Stimulated activated CD4-positive, alpha-beta T cell treated with anti-CD3 and anti-CD28 coated beads, Interleukin-1b, Interleukin-23, amount 100 ng/mL, for 48 hours (primary cell): Measurements from ENCODE around the gene SLC35A2.
"Not testable (repeated sequence)": the region's sequence is repeated elsewhere in the genome, so short reads cannot be mapped to it uniquely, and the experiment has no call there.

Experiments used
- DNase-seq: peaks from one replicate; pipeline ENCODE4 v3.0.0-alpha.2; 2020

SLC35A2 gene

DNA sequence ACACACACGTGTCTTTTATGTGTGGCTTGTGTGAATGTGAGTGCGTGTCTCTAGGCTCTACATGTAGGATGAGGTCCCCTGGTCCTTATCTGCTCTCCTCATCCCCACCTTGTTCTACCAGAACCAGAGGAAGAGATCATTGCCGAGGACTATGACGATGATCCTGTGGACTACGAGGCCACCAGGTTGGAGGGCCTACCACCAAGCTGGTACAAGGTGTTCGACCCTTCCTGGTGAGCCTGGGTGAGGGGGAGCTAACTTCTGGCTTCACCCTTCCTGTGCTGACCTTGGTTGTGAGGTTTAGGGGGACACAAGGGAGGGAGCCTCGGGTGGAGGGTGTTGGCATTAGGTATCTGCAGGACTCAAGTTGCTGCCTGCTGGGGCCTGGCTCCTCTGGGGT lies 10.4 kb downstream of the SLC35A2 start:
- DNase-seq = no peak

- no peak for DNase-seq
These were observed 12.4 kb downstream of the SLC35A2 start for GRCh38 chrX:48899078-48899410.

GRCh38 chrX:48897625-48898306 lies 13.7 kb downstream of the SLC35A2 start, which contains the start of the genes PQBP1 and TIMM17B:
Gene PQBP1 (plus strand): TSS chrX:48897930. CDS start chrX:48898510, 580 bp downstream.
Gene TIMM17B (minus strand): TSS chrX:48897768. CDS start chrX:48897749, 19 bp downstream.
- peak; percentile 88 for DNase-seq

- DNase-seq = peak; percentile 66
These were observed 14.3 kb downstream of the SLC35A2 start for GRCh38 chrX:48897157-48897624.

DNA sequence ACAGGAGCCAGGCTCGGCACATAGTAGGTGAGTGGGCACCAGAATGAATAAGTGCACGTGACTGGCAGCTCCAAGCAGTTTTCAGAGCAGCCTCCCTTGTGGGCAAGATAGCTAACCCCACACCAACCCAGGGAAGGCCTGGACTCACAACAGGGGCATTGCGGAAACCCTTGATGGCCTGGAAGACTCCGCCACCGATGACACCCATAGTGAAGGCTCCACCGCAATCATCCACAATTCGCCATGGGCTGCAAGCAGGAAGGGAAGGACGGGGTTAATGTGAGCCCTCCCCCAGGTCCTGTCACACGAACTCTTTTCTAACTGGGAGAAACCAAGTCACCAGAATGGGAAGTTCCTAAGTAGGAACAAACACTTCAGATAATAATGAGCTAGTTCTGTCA lies 14.8 kb downstream of the SLC35A2 start:
- DNase-seq = no peak

- DNase-seq = no peak
These were observed 16.6 kb downstream of the SLC35A2 start for GRCh38 chrX:48894891-48895290.

- no peak for DNase-seq
These were observed 17.7 kb downstream of the SLC35A2 start for GRCh38 chrX:48893556-48894348.

- no peak for DNase-seq
These were observed 18.6 kb downstream of the SLC35A2 start for GRCh38 chrX:48892896-48893295.

DNA sequence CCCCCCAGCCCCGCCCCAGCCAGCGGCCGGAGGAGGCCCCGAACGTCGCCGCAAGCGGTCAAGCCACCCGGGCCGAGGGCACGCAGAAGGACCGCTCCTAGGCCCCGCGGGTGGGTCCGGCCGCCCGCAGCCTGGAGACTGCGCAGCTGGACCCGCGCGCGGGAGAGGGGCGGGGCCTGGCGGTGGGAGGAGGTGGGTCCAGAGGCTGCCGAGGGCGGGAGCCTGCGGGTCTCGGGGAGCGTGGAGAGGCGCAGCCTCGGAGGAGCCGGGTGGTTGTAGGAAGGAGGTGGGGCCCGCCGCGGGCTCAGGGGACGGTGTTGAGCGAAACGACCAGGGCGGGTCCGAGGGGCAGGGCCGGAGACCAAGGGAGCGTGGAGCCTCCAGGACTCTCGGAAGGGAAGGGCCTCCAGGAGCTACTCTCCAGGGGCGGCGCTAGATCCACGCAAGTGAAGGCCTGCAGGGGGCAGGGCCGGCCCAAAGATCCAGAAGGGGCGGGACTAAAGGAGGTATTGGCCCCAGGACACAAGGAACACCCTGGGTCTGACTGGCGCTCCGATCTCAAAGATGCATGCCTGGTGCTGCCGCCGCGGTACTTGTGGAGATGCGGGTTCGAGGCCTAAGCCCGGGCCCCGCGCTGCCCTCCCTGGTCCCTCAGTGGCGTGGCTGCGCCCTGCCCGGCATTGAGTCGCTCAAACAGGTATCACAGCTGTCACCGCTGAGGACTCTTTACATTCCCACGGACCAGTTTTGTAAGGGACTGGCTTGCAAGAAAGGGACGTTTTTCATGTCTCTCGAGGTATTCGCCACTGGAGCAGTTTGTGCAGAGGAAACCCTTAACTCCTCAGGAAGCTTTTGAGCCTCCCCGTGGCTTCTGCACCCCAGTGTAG lies 19.8 kb downstream of the SLC35A2 start:
- DNase-seq = peak; percentile 75

DNA sequence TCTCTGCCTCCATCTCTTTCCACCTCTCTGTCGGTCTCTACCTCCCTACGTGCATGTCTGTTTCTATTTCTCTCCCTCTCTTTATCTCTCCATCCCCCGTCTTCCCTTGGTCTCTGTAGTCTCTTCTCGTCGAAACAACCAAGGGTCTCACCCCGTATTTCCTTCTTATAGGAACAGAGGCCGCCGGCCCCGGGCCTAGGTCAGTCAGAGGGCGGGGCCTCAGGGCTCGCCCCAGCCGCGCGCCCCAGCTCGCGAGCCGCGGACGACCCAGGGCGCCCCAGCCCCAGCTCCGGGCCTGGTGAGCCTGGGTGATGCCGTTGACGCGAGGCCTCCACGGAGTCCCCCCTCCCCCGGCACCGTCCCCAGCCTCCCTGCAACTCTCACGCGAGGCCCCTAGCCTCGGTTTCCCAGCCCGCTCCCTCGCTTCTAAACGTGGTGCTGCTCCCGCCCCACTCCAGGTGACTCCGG lies 20.5 kb downstream of the SLC35A2 start:
- DNase-seq = no peak

DNA sequence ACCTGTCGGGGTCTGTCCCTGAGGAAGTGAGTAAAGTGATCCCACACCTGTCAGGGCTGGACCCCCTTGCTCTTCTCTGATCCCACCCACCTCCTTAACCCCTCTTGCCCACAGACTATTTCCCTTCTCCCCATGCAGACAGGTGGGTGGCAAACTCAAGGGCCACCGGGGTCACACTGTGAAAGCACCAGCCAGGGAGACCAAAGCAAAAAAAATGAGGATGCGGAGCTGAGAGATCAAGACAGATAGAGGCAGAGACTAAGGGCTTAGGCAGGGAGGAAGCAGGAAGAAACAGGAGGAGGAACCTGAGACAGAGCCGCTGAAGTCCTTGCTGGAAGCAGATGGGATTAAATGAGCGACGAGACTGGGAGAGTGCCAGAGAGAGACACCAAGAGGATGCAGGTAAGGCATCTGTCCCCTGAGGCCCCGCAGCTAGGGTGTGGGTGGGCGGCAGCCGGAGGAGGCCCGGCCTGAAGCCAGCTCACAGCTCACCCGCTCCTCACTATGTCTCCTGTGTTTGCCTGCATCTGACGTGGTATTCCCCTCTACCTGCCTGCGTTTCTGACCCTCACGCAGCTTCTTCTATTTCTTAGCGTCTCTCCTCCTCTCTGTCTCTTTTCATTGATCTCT lies 21.0 kb downstream of the SLC35A2 start:
- DNase-seq = peak; percentile 7

GRCh38 chrX:48886586-48886985 lies 24.9 kb downstream of the SLC35A2 start:
- not testable (repeated sequence) for DNase-seq

- DNase-seq = no peak
These were observed 27.7 kb downstream of the SLC35A2 start for GRCh38 chrX:48883729-48884128.

DNA sequence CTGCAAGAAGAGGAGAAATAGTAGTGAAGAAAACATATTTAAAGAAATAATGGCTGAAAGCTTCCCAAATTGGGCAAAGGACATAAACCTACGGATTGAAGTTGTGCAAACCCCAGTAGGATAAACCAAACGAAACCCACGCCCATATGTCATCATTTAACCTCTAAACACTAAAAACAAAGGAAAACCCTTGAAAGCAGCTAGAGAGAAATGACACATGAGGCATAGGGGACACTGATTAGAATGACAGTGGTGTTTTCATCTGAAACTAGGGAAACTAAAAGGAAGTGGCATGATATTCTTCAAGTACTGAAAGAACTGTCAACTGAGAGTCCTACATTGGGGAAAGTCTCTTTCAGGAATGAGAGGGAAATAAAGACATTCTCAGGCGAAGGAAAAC lies 34.5 kb downstream of the SLC35A2 start:
- not testable (repeated sequence) for DNase-seq

DNA sequence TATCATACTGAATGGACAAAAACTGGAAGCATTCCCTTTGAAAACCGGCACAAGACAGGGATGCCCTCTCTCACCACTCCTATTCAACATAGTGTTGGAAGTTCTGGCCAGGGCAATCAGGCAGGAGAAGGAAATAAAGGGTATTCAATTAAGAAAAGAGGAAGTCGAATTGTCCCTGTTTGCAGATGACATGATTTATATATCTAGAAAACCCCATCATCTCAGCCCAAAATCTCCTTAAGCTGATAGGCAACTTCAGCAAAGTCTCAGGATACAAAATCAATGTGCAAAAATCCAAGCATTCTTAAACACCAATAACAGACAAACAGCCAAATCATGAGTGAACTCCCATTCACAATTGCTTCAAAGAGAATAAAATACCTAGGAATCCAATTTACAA lies 39.4 kb downstream of the SLC35A2 start:
- DNase-seq = not testable (repeated sequence)

- no peak for DNase-seq
These were observed 47.2 kb downstream of the SLC35A2 start for GRCh38 chrX:48864210-48864609.

DNA sequence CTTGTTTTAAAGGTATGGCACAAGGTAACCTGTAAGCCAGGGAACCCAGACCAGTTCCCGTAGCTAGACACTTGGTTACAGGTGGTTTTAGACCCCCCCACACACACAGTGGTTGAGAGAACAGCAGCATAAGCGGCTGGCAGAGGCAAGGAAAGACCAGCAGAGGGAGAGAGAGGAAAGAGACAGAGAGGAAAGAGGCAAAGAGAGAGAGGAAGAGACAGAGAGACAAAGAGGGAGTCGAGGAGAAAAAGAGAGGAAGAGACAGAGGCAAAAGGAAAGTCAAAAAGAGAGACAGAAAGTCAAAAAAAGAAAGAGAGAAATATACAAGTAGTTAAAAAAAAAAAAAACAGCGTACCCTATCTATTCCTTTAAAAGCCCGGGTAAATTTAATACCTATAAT lies 56.5 kb downstream of the SLC35A2 start:
- DNase-seq = no peak

GRCh38 chrX:48854121-48854804 lies 57.2 kb downstream of the SLC35A2 start:
- not testable (repeated sequence) for DNase-seq

GRCh38 chrX:48853494-48853893 lies 58.0 kb downstream of the SLC35A2 start:
- not testable (repeated sequence) for DNase-seq
